IMR-90 (cell line): Measurements from ENCODE around the gene INSM1.

Experiments
- CEBPB ChIP-seq: IDR thresholded peaks from 2 replicates; pipeline ENCODE4 v1.6.1; 2012; ENCODE audit warnings: low read depth, low read length, improper control_type of control experiment
- CTCF ChIP-seq: conservative IDR thresholded peaks from 2 replicates; pipeline ENCODE4 v1.5.1; 2012; ENCODE audit warnings: mild to moderate bottlenecking, low read depth, low read length, improper control_type of control experiment
- FOS ChIP-seq: fragments of 150-350 bp; IDR thresholded peaks from 2 replicates; pipeline ENCODE4 v1.6.1; 2016; ENCODE audit warnings: low read depth, low read length
- MAFK ChIP-seq: IDR thresholded peaks from 2 replicates; pipeline ENCODE4 v1.6.1; 2012; ENCODE audit warnings: low read depth, low read length, improper control_type of control experiment
- MAZ ChIP-seq: IDR thresholded peaks from 2 replicates; pipeline ENCODE4 v1.6.1; 2012; ENCODE audit warnings: low read depth, mild to moderate bottlenecking, low read length, improper control_type of control experiment, moderate library complexity, borderline replicate concordance
- POLR2A ChIP-seq: IDR thresholded peaks from 2 replicates; pipeline ENCODE4 v1.6.1; 2012; ENCODE audit warnings: mild to moderate bottlenecking, low read depth, low read length
- RAD21 ChIP-seq: IDR thresholded peaks from 2 replicates; pipeline ENCODE4 v1.6.1; 2012; ENCODE audit warnings: low read length, improper control_type of control experiment
- RFX5 ChIP-seq: IDR thresholded peaks from 2 replicates; pipeline ENCODE4 v1.8.0; 2012; ENCODE audit warnings: low read depth, mild to moderate bottlenecking, low read length, moderate library complexity
- SMC3 ChIP-seq: fragments of 150-350 bp; IDR thresholded peaks from 2 replicates; pipeline ENCODE4 v1.6.1; 2016; ENCODE audit warnings: low read depth, mild to moderate bottlenecking, antibody characterized with exemption, low read length, moderate library complexity
- TF ChIP-seq, protein P1 (sequence below): fragments of 150-350 bp; IDR thresholded peaks from 2 replicates; pipeline ENCODE4 v1.6.1; 2017; ENCODE audit warnings: mild to moderate bottlenecking, antibody characterized with exemption, low read length, low read depth

- TF ChIP-seq RAD21, result no peak
- no peak for TF ChIP-seq CTCF
- no peak for TF ChIP-seq RFX5
- TF ChIP-seq POLR2A, result no peak
- no peak for TF ChIP-seq CEBPB
- no peak for TF ChIP-seq MAZ
- no peak for TF ChIP-seq FOS
- TF ChIP-seq, protein P1, sequence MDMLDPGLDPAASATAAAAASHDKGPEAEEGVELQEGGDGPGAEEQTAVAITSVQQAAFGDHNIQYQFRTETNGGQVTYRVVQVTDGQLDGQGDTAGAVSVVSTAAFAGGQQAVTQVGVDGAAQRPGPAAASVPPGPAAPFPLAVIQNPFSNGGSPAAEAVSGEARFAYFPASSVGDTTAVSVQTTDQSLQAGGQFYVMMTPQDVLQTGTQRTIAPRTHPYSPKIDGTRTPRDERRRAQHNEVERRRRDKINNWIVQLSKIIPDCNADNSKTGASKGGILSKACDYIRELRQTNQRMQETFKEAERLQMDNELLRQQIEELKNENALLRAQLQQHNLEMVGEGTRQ, result no peak
- TF ChIP-seq SMC3, result no peak
- TF ChIP-seq MAFK, result no peak
Measured at GRCh38 chr20:20321134-20321533, 46.8 kb upstream of the INSM1 start.
